Measurements from ENCODE around the gene TAS2R16.
"Not testable (repeated sequence)": the region's sequence is repeated elsewhere in the genome, so short reads cannot be mapped to it uniquely, and the experiment has no call there.

Gene TAS2R16

DNA sequence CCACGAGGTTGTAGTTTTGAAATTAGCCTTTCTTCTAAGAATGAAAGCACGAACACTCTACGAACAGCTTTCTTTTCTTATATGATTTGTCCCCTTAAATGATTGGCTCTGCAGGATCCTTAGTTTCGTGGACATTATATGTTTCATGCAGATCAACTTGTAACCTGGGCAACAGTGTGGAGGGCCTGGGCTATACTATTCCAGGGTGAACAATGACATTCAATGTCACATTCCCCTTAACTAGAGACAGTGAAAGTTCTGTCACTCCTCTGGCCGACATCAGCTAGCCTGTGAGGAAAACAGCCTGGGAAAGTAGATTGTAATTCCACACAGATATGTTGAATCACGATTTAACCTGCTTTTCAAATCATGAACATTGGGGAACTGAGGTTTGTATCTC lies 23.4 kb downstream of the TAS2R16 start:
- DNase-seq (ENCODE audit: low spot score): no peak

DNA sequence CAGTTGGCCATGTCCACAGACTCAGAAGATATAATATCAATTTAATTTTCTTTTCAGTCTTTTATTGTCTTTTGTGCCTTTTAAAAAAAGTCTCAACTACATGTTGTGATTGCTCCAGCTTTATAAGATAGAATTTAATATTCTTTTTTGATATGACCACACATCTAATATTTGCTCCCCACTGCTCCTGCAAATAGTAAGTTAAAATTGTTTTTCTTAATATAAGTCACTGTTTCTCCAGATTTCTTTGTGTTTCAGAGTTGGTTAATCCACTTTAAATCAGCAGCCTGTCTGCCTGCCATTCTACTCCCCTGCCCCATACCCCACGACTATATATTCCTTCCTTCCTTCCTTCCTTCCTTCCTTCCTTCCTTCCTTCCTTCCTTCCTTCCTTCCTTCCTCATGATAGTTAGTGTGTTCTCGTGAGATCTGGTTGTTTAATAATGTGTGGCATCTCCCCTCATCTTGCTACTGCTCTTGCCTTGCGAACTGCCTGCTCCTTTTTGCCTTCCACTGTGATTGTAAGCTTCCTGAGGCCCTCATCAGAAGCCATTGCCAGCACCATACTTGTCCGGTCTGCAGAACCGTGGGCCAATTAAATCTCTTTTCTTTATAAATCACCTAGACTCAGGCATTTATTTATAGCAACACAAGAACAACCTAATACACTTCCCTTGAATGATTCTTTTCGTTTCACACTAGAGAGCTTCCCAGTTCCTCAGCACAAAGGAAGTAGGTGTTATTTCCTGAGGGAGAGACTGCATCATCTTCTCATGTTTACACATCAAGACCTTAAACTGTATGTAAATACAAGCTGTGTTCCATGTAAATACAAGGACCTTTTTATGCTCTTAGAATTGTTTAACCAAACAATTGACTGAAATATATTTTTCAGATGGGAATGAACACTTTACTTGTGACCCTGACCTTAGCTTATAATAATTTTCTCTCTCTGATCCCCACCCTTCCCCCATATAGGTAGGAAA lies 24.5 kb downstream of the TAS2R16 start:
- DNase-seq (ENCODE audit: low spot score): no peak

DNA sequence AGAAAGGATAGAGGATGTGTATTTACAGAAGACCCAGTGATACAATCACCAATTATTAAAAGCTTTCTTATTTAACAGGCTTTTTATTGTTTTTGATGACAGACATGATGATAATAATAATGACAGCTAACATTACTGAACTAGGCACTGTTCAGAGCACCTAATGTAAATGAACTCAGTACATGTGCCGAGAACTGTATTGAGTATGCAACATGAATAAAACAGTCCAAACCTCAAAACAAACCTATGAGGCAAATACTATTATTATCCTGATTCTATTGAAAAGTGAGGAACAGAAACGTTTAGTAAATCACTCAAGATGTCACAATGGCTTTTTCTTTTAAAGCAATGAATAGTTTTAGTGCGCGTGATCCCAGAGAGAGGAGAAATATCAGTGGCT lies 27.1 kb downstream of the TAS2R16 start:
- DNase-seq (ENCODE audit: low spot score): no peak

DNA sequence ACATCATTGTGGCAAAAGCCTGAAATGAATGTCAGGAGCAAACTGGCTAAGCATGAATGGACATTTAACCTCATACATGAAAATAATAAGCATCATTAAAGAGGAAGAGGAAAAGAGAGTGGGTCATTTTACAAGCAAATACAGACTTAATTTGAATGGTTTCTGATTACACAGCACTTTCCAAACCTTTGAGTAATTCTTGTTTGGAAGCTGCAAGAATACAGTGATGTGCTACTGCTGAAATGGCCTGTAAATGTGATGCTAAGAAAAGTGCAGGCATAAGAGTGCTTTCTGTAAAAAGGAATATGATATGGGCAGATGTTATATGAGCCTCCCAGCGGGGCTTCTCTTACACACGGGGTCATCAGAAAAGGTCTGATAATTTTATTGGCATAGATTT lies 30.2 kb downstream of the TAS2R16 start:
- no peak for DNase-seq (ENCODE audit: low spot score)

DNA sequence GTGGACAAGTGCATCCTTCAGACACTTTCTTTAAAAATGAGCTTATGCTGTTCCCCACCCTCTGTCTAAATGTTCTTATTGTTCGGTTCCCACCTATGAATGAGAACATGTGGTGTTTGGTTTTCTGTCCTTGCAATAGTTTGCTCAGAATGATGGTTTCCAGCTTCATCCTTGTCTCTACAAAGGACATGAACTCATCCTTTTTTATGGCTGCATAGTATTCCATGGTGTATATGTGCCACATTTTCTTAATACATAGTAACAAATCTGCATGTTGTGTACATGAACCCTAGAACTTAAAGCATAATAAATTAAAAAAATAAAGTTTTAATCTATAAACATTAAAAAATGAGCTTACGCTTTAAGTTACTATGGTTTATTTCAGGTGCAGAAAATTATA lies 41.8 kb downstream of the TAS2R16 start:
- DNase-seq (ENCODE audit: low spot score): not testable (repeated sequence)

DNA sequence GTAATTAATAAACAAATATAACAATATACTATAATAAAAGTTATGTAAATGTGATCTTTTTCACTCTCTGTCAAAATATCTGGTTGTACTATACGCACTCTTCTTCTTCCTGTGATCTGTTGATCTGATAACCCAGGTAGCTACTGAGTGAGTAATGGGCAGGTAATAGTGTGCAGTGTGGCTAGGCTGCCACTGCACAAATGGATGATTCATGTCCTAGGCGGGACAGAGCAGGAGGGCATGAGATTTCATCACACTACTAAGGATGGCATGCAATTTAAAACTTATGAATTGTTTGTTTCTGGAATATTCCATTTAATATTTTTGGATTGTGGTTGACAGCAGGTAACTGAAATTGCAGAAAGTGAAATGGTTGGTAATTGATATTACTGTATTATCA lies 44.5 kb downstream of the TAS2R16 start:
- DNase-seq (ENCODE audit: low spot score): no peak

DNA sequence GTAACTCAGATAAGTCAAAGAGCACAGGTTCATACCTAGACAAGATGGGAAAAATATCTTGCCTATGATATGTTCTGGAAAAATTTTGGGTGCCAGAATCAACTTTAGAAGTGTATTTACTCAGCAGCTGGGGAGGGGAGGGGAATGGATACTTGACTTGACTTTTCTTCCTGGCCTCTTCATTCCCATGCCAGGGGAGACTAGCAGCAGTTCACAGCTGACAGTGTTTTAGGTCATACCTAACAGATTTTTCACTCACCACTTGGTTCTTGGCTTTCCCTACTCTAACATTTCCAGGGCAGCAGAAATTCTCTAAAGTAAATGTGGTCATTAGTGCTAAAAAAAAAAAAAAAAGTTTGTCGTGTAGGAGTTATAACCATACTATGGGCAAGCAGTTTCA lies 46.3 kb downstream of the TAS2R16 start:
- DNase-seq (ENCODE audit: low spot score): no peak
